Measurements from ENCODE around the gene UBXN2A.

UBXN2A gene

GRCh38 chr2:24015562-24016375, 75.5 kb downstream of the UBXN2A start:
- Histone ChIP-seq H3K18ac (ENCODE audit: low read length) (peak overlapping the region; percentile 57), H3K9me3 (replicated peaks in 1 of 2; ENCODE audit: control insufficient read depth in 2 of 2, insufficient read depth in 1 of 2, low read depth in 1 of 2, low read length in 2 of 2) (no peaks in the 10 kb centered on the region), H3K36me3 (replicated peaks in 1 of 2; ENCODE audit: control insufficient read depth in 2 of 2, insufficient read depth in 2 of 2, low read length in 2 of 2) (no peaks in the 10 kb centered on the region), H2BK5ac (ENCODE audit: low read length) (peak overlapping the region; percentile 14), H2AFZ (ENCODE audit: low read length) (peak overlapping the region; percentile 58), H3K9ac (ENCODE audit: low read depth, low read length, poor library complexity) (no peak overlapping the region), H3K27ac (replicated peaks; ENCODE audit: low read length) (no peak overlapping the region), H4K91ac (ENCODE audit: low read depth, low read length, poor library complexity) (no peak overlapping the region), H2BK15ac (ENCODE audit: low read length) (no peak overlapping the region), H4K8ac (ENCODE audit: low read depth, low read length) (no peak overlapping the region), H3K4me1 (ENCODE audit: control insufficient read depth in 2 of 2, insufficient read depth in 1 of 2, low read depth in 1 of 2, low read length in 2 of 2) (peaks cover 4 to 7% of the 10 kb centered on the region in 2 donors), H3K4me3 (ENCODE audit: low read length in 2 of 2) (no peak overlapping the region), H2BK12ac (ENCODE audit: low read length) (no peak overlapping the region), H3K79me1 (ENCODE audit: low read depth, low read length) (peaks cover 3% of the 10 kb centered on the region), H3K14ac (ENCODE audit: low read length) (peak overlapping the region; percentile 23), H3K27me3 (ENCODE audit: control insufficient read depth in 3 of 3, insufficient read depth in 3 of 3, low read depth in 1 of 3, low read length in 3 of 3) (peaks cover 0 to under 1% (median 0%) of the 10 kb centered on the region in 3 experiments), H3K23ac (ENCODE audit: low read depth, low read length, poor library complexity) (peak overlapping the region; percentile 65), H2BK120ac (ENCODE audit: low read depth, low read length) (no peak overlapping the region), H3K4me2 (ENCODE audit: insufficient read depth, low read length, poor library complexity, severe bottlenecking) (no peak overlapping the region), H3K4ac (ENCODE audit: low read length) (no peak overlapping the region), H2AK5ac (ENCODE audit: low read depth, low read length) (peak overlapping the region; percentile 46)
- WGBS, 2 donors (ENCODE audit: extremely low coverage in 2 of 2, insufficient read length in 2 of 2, insufficient replicate concordance in 1 of 2) = no CpG with 5 or more reads among the region's 11 CpGs
- no peak for DNase-seq (ENCODE audit: low spot score)

DNA sequence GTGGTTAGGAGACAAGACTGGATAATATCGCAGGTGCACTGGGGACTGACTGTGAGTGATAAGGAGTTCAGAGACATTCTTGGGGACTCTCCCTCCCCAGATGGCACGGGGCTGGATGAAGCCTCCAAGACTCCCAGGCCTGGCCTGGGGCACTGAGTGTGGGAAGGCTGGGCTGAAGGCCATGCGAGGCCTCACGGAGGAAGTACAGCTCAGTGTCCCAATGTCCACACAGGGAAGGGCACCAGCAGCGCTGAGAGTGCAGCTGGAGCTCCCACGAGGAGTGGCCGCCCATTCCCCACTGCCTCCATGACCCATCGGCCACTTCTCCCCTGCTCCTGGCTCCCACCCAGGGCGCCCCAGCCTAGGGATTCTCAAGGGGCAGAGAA, 76.1 kb downstream of the UBXN2A start:
- H3K23ac ChIP-seq (ENCODE audit: low read depth, low read length, poor library complexity) = no peak overlapping the region
- no peaks in the 10 kb centered on the region for H3K27me3 ChIP-seq (ENCODE audit: control insufficient read depth in 3 of 3, insufficient read depth in 3 of 3, low read depth in 1 of 3, low read length in 3 of 3)
- no peak for DNase-seq (ENCODE audit: low spot score)
- H3K9ac ChIP-seq (ENCODE audit: low read depth, low read length, poor library complexity) = no peak overlapping the region
- H3K4me2 ChIP-seq (ENCODE audit: insufficient read depth, low read length, poor library complexity, severe bottlenecking) = no peak overlapping the region
- H3K27ac ChIP-seq (replicated peaks; ENCODE audit: low read length) = no peak overlapping the region
- H2BK120ac ChIP-seq (ENCODE audit: low read depth, low read length) = no peak overlapping the region
- H3K4ac ChIP-seq (ENCODE audit: low read length) = no peak overlapping the region
- no peak overlapping the region for H2AK5ac ChIP-seq (ENCODE audit: low read depth, low read length)
- no peaks in the 10 kb centered on the region for H3K36me3 ChIP-seq (replicated peaks in 1 of 2; ENCODE audit: control insufficient read depth in 2 of 2, insufficient read depth in 2 of 2, low read length in 2 of 2)
- peaks cover 3% of the 10 kb centered on the region for H3K79me1 ChIP-seq (ENCODE audit: low read depth, low read length)
- peak overlapping the region; percentile 14 for H2BK5ac ChIP-seq (ENCODE audit: low read length)
- H3K18ac ChIP-seq (ENCODE audit: low read length) = peak overlapping the region; percentile 7
- no peak overlapping the region for H2BK15ac ChIP-seq (ENCODE audit: low read length)
- no peak overlapping the region for H3K4me3 ChIP-seq (ENCODE audit: low read length in 2 of 2)
- H3K4me1 ChIP-seq (ENCODE audit: control insufficient read depth in 2 of 2, insufficient read depth in 1 of 2, low read depth in 1 of 2, low read length in 2 of 2) = peaks cover 4 to 7% of the 10 kb centered on the region in 2 donors
- no peak overlapping the region for H3K14ac ChIP-seq (ENCODE audit: low read length)
- no CpG with 5 or more reads among the region's 9 CpGs for WGBS, 2 donors (ENCODE audit: extremely low coverage in 2 of 2, insufficient read length in 2 of 2, insufficient replicate concordance in 1 of 2)
- peak overlapping the region; percentile 63 for H2BK12ac ChIP-seq (ENCODE audit: low read length)
- H2AFZ ChIP-seq (ENCODE audit: low read length) = peak overlapping the region; percentile 58
- H4K8ac ChIP-seq (ENCODE audit: low read depth, low read length) = no peak overlapping the region
- no peaks in the 10 kb centered on the region for H3K9me3 ChIP-seq (replicated peaks in 1 of 2; ENCODE audit: control insufficient read depth in 2 of 2, insufficient read depth in 1 of 2, low read depth in 1 of 2, low read length in 2 of 2)
- no peak overlapping the region for H4K91ac ChIP-seq (ENCODE audit: low read depth, low read length, poor library complexity)

- H3K79me1 ChIP-seq (ENCODE audit: low read depth, low read length) = peaks cover 3% of the 10 kb centered on the region
- H3K18ac ChIP-seq (ENCODE audit: low read length) = peak overlapping the region; percentile 7
- no peak for DNase-seq (ENCODE audit: low spot score)
- peaks cover 4 to 7% of the 10 kb centered on the region in 2 donors for H3K4me1 ChIP-seq (ENCODE audit: control insufficient read depth in 2 of 2, insufficient read depth in 1 of 2, low read depth in 1 of 2, low read length in 2 of 2)
- peak overlapping the region; percentile 55 for H2BK15ac ChIP-seq (ENCODE audit: low read length)
- no CpG with 5 or more reads among the region's 35 CpGs for WGBS, 2 donors (ENCODE audit: extremely low coverage in 2 of 2, insufficient read length in 2 of 2, insufficient replicate concordance in 1 of 2)
- H3K9me3 ChIP-seq (replicated peaks in 1 of 2; ENCODE audit: control insufficient read depth in 2 of 2, insufficient read depth in 1 of 2, low read depth in 1 of 2, low read length in 2 of 2) = no peaks in the 10 kb centered on the region
- H2BK5ac ChIP-seq (ENCODE audit: low read length) = no peak overlapping the region
- H3K23ac ChIP-seq (ENCODE audit: low read depth, low read length, poor library complexity) = peak overlapping the region; percentile 34
- peak overlapping the region; percentile 21 for H3K14ac ChIP-seq (ENCODE audit: low read length)
- no peak overlapping the region for H2BK120ac ChIP-seq (ENCODE audit: low read depth, low read length)
- H2AFZ ChIP-seq (ENCODE audit: low read length) = no peak overlapping the region
- no peak overlapping the region for H3K4me3 ChIP-seq (ENCODE audit: low read length in 2 of 2)
- no peak overlapping the region for H3K4ac ChIP-seq (ENCODE audit: low read length)
- H3K36me3 ChIP-seq (replicated peaks in 1 of 2; ENCODE audit: control insufficient read depth in 2 of 2, insufficient read depth in 2 of 2, low read length in 2 of 2) = peaks cover 0 to 1% of the 10 kb centered on the region in 2 donors
- no peak overlapping the region for H4K91ac ChIP-seq (ENCODE audit: low read depth, low read length, poor library complexity)
- H3K9ac ChIP-seq (ENCODE audit: low read depth, low read length, poor library complexity) = peak overlapping the region; percentile 21
- no peak overlapping the region for H3K27ac ChIP-seq (replicated peaks; ENCODE audit: low read length)
- H3K27me3 ChIP-seq (ENCODE audit: control insufficient read depth in 3 of 3, insufficient read depth in 3 of 3, low read depth in 1 of 3, low read length in 3 of 3) = no peaks in the 10 kb centered on the region
- H2AK5ac ChIP-seq (ENCODE audit: low read depth, low read length) = peak overlapping the region; percentile 88
- H3K4me2 ChIP-seq (ENCODE audit: insufficient read depth, low read length, poor library complexity, severe bottlenecking) = no peak overlapping the region
- no peak overlapping the region for H4K8ac ChIP-seq (ENCODE audit: low read depth, low read length)
- no peak overlapping the region for H2BK12ac ChIP-seq (ENCODE audit: low read length)
These were observed 76.8 kb downstream of the UBXN2A start for GRCh38 chr2:24016853-24017703.

GRCh38 chr2:24017711-24018110, 77.4 kb downstream of the UBXN2A start:
- no peak overlapping the region for H2BK5ac ChIP-seq (ENCODE audit: low read length)
- H2BK120ac ChIP-seq (ENCODE audit: low read depth, low read length) = no peak overlapping the region
- no peak overlapping the region for H3K9ac ChIP-seq (ENCODE audit: low read depth, low read length, poor library complexity)
- no CpG with 5 or more reads among the region's 8 CpGs for WGBS, 2 donors (ENCODE audit: extremely low coverage in 2 of 2, insufficient read length in 2 of 2, insufficient replicate concordance in 1 of 2)
- H3K18ac ChIP-seq (ENCODE audit: low read length) = peak overlapping the region; percentile 17
- H2AFZ ChIP-seq (ENCODE audit: low read length) = no peak overlapping the region
- no peak overlapping the region for H3K4me3 ChIP-seq (ENCODE audit: low read length in 2 of 2)
- H3K27me3 ChIP-seq (ENCODE audit: control insufficient read depth in 3 of 3, insufficient read depth in 3 of 3, low read depth in 1 of 3, low read length in 3 of 3) = no peaks in the 10 kb centered on the region
- peaks cover 4 to 7% of the 10 kb centered on the region in 2 donors for H3K4me1 ChIP-seq (ENCODE audit: control insufficient read depth in 2 of 2, insufficient read depth in 1 of 2, low read depth in 1 of 2, low read length in 2 of 2)
- H3K79me1 ChIP-seq (ENCODE audit: low read depth, low read length) = peaks cover 3% of the 10 kb centered on the region
- H4K8ac ChIP-seq (ENCODE audit: low read depth, low read length) = no peak overlapping the region
- H3K27ac ChIP-seq (replicated peaks; ENCODE audit: low read length) = no peak overlapping the region
- no peak for DNase-seq (ENCODE audit: low spot score)
- no peak overlapping the region for H3K14ac ChIP-seq (ENCODE audit: low read length)
- H3K9me3 ChIP-seq (replicated peaks in 1 of 2; ENCODE audit: control insufficient read depth in 2 of 2, insufficient read depth in 1 of 2, low read depth in 1 of 2, low read length in 2 of 2) = no peaks in the 10 kb centered on the region
- no peak overlapping the region for H3K4ac ChIP-seq (ENCODE audit: low read length)
- H3K36me3 ChIP-seq (replicated peaks in 1 of 2; ENCODE audit: control insufficient read depth in 2 of 2, insufficient read depth in 2 of 2, low read length in 2 of 2) = peaks cover 2 to 8% of the 10 kb centered on the region in 2 donors
- no peak overlapping the region for H2BK15ac ChIP-seq (ENCODE audit: low read length)
- H2AK5ac ChIP-seq (ENCODE audit: low read depth, low read length) = no peak overlapping the region
- no peak overlapping the region for H2BK12ac ChIP-seq (ENCODE audit: low read length)
- H3K4me2 ChIP-seq (ENCODE audit: insufficient read depth, low read length, poor library complexity, severe bottlenecking) = no peak overlapping the region
- H4K91ac ChIP-seq (ENCODE audit: low read depth, low read length, poor library complexity) = no peak overlapping the region
- H3K23ac ChIP-seq (ENCODE audit: low read depth, low read length, poor library complexity) = no peak overlapping the region
